GM04503 (cell line): ENCODE measurements around the gene GRM1.

Experiments
- DNase-seq: peaks from one replicate; pipeline ENCODE4 v3.0.0-alpha.2; 2012; ENCODE audit warnings: low read depth

GRM1 gene

DNA sequence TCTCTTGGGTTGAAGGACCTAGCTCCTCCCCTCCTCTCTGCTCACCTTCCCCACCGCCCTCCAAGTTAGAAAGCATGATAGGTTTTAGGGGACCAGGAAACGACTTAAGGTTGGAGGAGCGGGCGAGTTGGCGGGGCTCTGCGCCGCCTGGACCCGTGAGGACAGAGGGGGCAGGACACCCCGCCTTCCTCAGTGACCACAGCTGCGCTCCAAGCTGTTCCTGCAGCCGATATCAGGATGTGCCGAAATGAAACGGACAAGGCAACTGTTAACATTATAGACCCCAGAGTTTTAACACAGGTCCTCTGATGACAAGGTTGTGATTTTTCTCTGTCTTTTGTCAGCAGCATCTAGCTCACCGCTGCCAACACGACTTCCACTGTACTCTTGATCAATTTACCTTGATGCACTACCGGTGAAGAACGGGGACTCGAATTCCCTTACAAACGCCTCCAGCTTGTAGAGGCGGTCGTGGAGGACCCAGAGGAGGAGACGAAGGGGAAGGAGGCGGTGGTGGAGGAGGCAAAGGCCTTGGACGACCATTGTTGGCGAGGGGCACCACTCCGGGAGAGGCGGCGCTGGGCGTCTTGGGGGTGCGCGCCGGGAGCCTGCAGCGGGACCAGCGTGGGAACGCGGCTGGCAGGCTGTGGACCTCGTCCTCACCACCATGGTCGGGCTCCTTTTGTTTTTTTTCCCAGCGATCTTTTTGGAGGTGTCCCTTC is at the start of gene GRM1:
Gene GRM1, plus strand, starts transcription at position 212 of the 722 bp plus-strand sequence. Its CDS starts 456 bp downstream, at position 668.
- no peak for DNase-seq

DNA sequence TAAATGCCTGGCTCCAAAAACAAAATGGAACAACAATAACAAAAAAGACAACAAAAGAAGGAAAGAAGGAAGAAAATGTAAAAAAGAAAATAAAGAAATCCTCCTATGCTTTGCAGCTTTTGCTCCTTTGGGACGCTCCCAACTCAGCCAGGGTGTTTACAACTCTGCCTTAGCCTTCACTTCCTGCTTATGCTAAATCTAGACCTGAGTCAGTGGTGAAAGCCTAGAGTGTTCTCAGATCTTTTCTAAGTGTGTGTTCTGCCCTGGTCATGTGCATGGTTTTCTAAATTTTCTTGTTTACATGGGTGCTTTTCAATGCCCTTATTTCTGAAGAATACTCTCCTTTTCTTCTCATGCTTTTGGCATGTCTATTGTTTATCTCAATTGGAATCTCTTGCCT is 19.5 kb upstream of the GRM1 start:
- no peak for DNase-seq

DNA sequence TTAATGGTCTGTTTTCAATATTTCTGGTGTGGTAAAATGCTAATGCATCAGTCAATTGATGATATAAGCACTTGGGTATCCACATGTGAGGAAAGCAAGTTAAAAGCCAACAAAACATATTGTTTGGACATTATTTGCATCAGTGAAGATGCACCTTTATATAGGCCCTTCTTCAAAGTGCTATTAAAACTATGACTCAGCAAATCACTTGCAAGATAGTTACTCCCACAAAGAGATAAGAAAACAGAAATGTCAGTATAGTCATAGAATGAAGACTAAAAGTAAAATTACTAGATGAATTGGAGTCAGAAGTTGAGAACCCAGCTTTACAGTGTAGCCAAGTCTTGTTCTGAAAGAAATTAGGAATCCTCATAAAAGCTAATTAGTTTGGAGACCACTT is 14.6 kb upstream of the GRM1 start:
- DNase-seq: no peak

DNA sequence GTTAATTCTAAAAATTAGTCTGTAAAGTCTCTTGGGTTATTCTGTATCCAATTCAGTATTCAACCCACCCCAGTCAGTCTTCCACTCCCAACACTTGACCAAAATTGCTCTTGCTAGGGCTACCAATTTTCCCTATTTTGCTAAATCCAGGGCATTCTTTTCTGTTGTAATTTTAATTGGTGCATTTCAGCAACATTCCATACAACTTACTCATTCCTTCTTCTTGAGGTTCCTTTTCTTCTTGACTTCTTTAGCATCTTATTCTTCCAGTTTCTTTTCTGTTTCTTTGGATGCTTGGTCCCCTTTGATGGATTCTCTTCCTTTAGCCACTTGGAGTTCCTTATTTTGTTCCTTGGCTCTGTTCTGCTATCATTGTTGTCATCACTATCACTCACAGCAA is 11.2 kb upstream of the GRM1 start:
- DNase-seq: no peak

DNA sequence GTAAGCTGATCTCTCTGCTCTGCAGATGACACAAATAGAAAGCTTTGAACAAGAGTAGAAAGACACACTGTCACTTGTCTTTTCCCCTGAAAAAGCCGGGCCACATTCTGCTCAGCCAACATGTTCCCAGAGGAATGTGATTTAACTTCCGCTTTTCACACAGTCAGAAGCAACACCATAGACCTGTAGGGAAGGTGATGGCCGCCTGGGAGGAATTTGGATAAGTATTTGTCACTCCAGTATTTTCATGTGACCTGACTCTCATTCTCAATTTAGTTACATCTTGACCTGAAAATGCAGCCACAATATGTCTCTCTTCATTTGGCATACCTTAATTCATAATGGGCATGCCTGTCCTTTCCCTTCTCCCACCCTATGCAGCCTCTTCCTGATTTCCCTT is 2.0 kb upstream of the GRM1 start:
- DNase-seq: no peak

DNA sequence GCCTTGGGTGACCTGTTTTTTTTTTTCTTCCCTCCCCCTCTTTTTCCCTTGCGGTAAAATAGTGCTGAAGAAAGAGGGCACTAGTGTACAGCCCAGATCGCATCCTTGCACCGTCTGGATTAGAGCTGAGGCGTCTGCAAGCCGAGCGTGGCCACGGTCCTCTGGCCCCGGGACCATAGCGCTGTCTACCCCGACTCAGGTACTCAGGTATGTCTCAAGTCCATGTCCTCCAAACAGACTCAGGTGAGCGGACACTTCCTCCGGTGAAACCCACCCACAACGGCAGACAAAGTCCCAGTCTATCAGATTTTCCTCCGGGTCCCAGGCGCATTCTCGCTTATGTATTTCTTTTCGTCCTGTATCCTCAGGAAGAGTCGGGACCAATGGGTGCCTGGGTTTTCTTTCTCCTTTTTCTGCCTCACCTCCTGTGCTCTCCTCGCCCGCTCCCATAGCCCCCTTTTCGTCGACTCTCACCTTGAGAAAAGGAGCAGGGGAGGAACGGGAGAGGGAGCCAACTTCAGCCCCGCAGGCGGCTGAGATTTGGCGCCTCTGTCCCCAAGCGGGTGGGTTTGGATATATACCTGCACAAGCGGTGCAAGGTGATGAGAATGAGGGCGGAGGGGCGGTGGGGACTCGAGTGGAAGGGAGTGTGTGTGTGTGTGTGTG is 1.1 kb upstream of the GRM1 start:
- no peak for DNase-seq

DNA sequence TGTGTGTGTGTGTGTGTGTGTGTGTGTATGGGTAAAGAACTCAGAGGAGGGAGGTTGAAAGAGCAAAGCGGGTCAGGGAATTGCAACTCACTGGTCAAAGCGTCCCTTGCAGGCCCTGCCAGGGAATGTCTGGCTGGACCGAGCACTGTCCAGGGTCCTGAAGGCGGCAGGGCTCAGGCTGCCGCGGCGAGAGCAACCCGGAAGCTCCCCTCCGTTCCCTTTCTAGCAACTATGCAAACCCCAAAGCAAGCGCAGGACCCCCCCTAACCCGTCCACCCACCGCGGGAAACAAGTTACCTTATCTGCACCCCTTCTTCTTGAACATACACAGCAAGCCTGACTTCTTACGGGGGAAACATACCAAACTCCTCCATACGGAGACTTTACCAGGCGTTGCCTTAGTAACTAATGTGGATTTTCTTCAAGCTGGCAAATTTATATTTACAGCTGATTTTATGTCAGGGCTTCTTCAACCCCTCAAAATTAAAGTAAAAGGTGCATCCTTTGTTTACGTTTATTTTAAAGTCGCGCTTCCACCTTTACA is 538 bp upstream of the GRM1 start:
- no peak for DNase-seq

DNA sequence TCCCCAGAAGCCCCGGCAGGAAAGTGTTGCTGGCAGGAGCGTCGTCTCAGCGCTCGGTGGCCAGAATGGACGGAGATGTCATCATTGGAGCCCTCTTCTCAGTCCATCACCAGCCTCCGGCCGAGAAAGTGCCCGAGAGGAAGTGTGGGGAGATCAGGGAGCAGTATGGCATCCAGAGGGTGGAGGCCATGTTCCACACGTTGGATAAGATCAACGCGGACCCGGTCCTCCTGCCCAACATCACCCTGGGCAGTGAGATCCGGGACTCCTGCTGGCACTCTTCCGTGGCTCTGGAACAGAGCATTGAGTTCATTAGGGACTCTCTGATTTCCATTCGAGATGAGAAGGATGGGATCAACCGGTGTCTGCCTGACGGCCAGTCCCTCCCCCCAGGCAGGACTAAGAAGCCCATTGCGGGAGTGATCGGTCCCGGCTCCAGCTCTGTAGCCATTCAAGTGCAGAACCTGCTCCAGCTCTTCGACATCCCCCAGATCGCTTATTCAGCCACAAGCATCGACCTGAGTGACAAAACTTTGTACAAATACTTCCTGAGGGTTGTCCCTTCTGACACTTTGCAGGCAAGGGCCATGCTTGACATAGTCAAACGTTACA is 817 bp downstream of the GRM1 start:
- no peak for DNase-seq

DNA sequence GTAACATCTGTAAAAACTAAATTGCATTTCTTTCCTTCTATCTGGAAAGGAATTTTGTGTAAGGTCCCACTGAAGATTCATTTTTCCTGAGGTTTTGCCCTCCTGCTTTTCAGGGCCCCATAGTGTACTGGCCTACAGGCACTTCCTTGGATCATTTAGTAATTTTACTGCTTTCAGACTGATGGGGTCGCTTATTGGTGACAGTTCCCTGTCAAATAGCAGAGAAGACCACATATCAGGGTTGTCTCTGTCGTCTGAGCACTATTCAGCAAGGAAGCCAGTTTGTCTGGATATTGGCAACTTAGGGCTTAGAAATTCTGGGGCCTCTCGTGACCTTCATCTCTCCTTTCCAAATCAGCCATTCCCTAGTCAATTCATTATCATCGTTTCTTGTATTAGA is 3.5 kb downstream of the GRM1 start:
- DNase-seq: no peak

DNA sequence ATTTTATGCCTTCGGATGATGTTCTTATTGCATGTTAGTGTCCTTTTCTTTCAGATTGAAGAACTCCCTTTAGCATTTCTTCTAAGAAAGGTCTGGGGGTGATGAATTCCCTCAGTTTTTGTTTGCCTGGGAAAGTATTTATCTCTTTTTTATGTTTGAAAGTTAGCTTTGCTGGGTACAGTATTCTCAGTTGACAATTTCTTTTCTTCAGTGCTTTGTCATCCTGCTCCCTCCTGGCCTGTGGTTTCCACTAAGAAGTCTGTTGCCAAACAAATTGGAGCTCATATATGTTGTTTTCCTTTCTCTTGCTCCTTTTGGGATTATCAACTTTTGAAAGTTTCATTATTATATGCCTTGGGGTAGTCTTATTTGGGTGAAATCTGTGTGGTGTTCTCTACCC is 11.5 kb downstream of the GRM1 start:
- DNase-seq: no peak

DNA sequence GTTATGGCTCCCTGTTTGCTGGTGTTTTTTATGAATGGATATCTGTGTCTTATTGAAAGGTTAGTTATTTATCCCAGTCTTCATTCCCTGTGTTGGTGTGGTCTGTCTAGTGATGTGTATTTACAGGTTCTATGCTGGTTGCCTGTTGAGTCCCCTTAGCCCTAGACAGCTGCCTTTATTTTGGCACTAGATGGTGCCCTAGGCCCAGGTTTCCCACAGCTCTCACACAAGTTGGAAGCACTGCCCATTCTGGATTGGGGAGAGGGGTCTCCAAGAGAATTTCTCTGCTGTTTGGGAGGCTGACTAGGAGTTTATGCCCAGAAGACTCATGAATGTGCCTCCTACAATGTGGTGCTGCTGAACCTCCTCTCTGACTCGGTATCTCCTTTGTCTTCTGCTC is 12.4 kb downstream of the GRM1 start:
- no peak for DNase-seq

DNA sequence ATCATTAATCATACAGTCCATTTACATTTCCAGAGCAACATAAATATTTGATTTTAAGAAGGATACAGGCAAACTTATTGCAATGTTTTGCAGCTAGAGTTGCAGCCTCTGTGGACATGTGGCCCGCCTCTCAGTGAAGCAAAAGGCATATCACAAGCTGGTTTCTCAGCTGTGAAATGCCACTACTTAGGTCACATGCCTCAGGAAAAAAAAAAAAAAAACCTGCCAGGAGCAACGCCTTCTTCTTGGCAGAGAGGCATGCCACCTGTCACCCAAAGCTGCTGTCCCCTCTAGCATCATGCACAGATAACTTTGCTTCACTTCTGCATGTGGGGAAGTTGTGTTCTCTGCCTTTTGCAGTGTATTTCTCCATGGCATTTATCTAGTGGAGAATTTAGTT is 18.5 kb downstream of the GRM1 start:
- DNase-seq: no peak

DNA sequence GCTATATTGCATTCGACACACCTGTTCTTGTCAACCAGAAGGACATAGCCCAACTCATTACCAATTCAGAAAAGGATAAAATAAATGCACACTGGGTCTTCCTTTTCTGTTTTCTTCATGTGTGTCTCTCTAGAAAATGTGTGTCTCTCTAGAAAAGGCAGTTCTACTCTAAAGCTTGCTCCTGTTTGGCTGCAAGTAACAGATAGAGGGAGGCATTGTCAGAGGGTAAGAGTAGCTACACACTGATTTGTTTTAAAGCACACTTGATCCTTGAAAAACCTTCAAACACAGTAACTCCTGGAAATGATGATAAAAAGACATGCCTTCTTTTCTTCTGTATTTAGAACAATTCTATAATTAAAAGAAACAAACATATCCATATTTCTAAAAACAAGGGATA is 21.3 kb downstream of the GRM1 start:
- no peak for DNase-seq

DNA sequence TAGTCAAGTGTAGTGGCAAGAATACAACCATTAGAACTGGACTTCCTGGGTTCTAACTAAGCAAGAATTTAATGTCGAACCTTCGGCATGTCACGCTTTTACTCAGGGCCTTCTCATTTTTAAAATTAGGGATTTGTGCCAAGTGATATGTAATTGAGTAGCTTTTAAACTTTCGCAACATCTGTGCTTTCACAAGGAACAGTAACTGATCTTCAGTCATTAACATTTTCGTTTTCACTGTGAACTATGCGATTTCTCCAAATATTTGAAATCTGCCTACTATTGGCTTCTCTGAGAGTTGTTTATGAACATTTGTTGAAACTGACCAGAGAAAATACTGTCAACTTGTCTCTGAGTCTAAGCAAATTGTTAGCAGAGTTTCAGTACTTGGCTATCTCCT is 27.6 kb downstream of the GRM1 start:
- no peak for DNase-seq

DNA sequence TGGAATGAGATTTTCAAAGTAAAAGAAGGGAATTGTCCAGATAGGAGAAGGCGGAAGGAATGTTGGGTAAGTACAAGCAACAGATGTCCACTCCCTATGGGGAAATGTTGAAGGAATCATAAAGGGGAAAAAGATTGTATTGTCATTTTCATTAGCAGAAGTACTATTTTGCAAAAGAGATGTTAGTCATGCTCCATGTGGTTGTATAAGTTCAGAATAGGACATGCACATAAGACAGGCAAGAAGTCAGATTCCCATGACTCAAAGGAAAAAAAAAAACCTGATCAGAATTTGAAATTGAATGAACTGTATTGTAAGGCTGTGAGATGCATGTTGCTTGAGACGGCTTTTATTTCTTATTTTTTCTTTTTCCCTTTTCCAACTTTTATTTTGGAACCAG is 36.8 kb downstream of the GRM1 start:
- DNase-seq: no peak

DNA sequence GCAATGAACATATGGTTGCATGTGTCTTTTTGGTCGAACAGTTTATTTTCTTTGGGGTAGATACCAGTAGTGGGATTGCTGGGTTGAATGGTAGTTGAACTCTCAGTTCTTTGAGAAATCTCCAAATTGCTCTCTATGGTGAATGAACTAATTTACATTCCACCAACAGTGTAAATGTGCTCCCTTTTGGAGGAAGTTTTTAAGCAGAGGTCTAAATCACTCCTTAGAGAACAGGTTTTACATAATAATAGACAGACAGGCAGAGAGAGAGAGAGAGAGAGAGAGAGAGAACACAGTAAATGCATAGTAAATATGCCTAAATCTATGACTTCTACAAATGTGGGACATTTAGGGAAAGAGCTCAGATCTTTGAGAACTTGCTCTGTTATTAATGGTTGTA is 37.6 kb downstream of the GRM1 start:
- DNase-seq: no peak

DNA sequence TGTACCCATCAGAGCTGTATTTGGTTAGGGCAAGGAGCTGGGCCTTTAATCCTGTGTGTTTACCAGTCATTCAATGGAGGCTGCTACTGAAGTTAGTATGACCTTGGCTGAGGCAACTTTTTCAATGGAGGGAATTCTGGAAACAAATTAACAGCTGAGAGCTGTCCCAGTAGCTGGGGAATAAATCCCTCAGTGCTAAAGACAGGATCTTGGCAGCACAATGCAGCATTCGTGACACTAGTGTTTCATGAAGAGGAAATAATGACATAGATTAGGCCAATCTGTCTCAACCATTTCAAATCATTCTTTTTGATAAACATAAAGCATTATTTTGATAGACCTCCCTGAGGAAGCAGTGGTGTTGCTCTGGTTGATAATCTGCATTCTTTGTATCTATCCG is 42.9 kb downstream of the GRM1 start:
- DNase-seq: no peak

DNA sequence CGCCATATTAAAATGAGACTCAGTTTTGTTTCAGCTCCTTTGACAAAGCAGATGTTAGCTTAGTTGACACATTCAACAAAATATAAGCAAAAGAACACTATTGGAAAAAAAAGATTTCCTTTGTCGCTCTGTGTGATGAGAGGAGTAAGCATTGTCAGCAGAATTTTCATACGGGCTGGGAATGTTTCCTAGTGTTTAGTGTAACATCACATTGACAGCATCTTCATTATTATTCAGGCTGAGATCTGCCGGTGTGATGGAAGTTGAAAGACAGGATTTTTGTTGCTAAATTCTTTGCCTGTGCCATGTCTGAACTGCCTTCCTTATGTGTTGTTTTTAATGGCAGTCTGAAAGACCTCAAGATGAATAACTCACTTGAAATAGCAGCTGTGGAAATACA is 49.1 kb downstream of the GRM1 start:
- DNase-seq: no peak

DNA sequence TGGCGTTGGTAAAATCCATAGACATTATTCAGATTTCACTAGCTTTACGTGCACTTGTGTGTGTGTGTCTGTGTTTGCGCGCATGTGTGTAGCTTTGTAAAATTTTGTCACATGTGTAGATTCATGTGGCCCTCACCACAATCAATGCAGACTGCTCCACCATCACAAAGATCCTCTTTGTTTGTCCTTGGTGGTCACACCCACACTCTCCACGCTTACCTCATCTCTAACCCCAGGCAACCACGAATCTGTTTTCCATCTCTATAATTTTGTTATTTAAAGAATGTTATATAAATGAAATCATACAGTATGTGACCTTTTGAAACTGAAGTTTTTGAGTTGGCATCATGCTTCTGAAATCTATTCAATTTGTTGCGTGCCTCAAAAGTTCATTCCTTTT is 58.5 kb downstream of the GRM1 start:
- no peak for DNase-seq

DNA sequence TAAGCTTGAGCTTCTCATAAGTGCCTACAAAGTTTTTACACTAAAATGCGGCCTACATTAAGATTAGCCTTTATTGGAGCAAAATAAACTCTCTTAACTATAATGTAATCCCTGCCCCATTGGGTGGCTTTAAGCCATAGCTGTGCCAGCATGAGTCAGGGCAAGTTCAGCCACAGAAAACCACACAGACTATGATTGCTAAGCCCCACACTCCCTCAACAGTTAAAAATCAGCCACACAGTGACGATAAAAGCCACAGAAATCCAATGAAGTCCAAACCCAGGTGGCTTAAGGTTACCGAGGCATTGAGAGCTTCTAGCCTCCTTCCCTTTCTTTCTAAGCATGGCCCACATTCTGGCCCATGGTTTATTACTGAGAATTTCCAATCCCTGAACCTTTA is 61.6 kb downstream of the GRM1 start:
- no peak for DNase-seq

DNA sequence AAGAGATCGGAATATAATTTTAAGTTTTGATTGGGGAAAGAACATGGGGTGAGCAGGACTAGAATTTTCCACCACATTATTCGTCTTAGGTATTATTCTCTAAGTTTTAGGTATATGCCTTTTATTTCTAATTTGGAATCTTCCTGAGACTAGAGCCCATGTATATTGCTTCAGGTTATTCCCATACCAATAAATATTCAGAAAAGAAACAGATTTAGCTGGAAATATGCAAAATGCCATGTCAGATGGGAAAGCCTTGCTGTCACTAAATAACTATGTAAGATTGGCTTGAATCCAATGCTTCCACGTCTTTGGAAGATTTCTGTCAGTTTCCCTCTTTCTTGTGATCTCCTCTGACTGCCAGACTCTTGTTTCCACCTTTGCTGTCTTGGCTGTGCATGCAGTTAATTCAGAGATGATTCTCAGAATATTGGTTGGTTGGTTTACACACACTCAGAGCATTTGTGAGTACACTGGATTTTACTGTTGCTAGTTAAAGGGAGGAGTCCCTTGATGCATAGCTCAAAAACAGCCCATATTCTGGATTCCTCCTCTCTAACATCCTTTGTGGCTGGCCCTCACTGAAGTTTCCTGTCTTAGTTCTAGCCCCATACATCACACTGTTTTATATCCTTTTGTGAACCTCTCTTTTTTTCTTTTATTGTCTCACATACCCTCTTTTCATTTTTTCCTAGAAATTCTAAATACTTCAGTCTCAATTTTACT is 64.3 kb downstream of the GRM1 start:
- DNase-seq: no peak

DNA sequence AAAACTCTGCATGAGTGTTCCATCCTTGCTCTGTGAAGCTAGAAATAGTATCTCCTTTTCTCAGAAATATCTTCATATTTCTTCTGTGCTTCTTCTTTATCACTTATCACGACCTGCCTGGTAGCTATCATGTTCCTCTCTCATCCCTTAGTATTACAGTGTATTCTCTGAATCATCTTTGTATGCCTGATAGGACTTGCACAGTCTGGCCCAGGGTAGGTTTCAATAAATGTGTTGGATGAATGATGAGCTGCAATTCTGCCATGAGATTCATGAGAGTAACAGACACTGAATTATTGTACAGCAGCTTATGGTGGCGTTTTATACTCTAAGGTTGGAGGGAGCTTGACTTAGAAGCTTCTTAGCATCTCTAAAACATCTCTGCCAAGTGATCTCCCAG is 66.6 kb downstream of the GRM1 start:
- no peak for DNase-seq

DNA sequence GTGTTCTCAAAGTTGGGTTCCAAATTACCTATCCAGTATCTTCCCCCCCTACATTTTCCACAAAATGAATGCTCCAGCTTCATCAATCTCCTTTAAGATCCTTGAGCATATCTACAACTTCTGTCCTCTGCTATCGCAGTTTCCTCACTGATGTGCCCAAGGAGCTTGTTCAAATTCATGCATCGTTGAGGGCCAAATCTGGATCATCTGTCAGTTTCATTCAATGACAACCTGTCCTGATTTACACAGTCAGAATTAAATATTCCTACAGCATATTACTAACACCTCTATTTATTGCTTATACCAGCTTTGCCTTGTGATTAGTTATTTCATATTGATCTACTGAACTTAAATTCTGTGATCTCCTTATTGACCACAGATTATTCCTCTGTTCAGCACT is 68.7 kb downstream of the GRM1 start:
- no peak for DNase-seq
